Transverse colon (tissue), 4 donors: ENCODE measurements around the gene FAXDC2. TPM values are rescaled to one million over a fixed set of nuclear protein-coding genes. Genes with fewer than 3 reads are reported as not detected.

Source experiments
- DNase-seq: peaks from one replicate; pipeline ENCODE4 v3.0.0-alpha.2; 2019
- H3K27ac ChIP-seq, 4 donors: fragments of 200-600 bp; sonication (generic); 2 replicates each; pipeline ENCODE4 v1.5.1; 2016 to 2018; ENCODE audit warnings: inconsistent platforms in 4 of 4
- H3K27me3 ChIP-seq: fragments of 200-600 bp; sonication (generic); 2 replicates; pipeline ENCODE4 v1.5.1; 2017; ENCODE audit warnings: inconsistent platforms
- H3K36me3 ChIP-seq, 4 donors: fragments of 200-600 bp; sonication (generic); 2 replicates each; pipeline ENCODE4 v1.5.1; 2017 to 2019; ENCODE audit warnings: inconsistent platforms in 4 of 4
- H3K4me1 ChIP-seq, 4 donors: fragments of 200-600 bp; sonication (generic); 2 replicates each; pipeline ENCODE4 v1.5.1; 2017 to 2020; ENCODE audit warnings: inconsistent platforms in 4 of 4
- H3K4me3 ChIP-seq, 4 donors: fragments of 200-600 bp; sonication (generic); 1 replicate in 1 of 4; 2 replicates in 3 of 4; pipeline versions ENCODE4 v1.5.1 to v1.6.1; 2017 to 2019; ENCODE audit warnings: inconsistent platforms in 4 of 4
- H3K9me3 ChIP-seq, 2 donors: fragments of 200-600 bp; sonication (generic); 2 replicates each; pipeline ENCODE4 v1.5.1; 2017 to 2019; ENCODE audit warnings: inconsistent platforms in 2 of 2
- EP300 ChIP-seq: sonication (generic); formaldehyde crosslinking; IDR thresholded peaks from one replicate; pipeline ENCODE4 v1.6.1; 2017; ENCODE audit warnings: antibody characterized with exemption, low read depth
- POLR2A ChIP-seq: fragments of 450-650 bp; IDR thresholded peaks from one replicate; pipeline ENCODE4 v1.6.1; 2016; ENCODE audit warnings: antibody characterized with exemption, mild to moderate bottlenecking, moderate library complexity
- POLR2AphosphoS5 ChIP-seq, 3 donors: sonication (generic); formaldehyde crosslinking; IDR thresholded peaks; one replicate each; pipeline ENCODE4 v1.6.1; 2016; ENCODE audit warnings: antibody characterized with exemption in 3 of 3
- WGBS, 2 donors: methylation state at CpG; one replicate each; pipeline ENCODE4 v1.1.5; 2018; ENCODE audit warnings: low coverage in 1 of 2; 5-methylcytosine and 5-hydroxymethylcytosine counted together
- in situ Hi-C, 4 donors: fragments of 200-750 bp; cut with MboI; loops; one replicate each; pipeline versions ENCODE4 v1.15.0 to v1.15.1; 2017; ENCODE audit warnings: low sequenced_read_pairs in 3 of 4, low pct_ligation_motif_present in 1 of 4, low pct_unique_long_range_greater_than_20kb in 1 of 4
- intact Hi-C: fragments of 100-400 bp; cut with DNase I; formaldehyde crosslinking; loops from one replicate; pipeline ENCODE4 v1.15.1; 2023; ENCODE audit warnings: low total_unique reads
- total RNA-seq, 4 donors: library from RNA; depleted of rRNA; stranded (reverse); fragments of >200 nt; gene quantifications; one replicate each; pipeline ENCODE4 v1.1.0, GENCODE V29; 2016
- TF ChIP-seq, protein P1 (sequence below), 5 experiments: fragments of 200-600 bp in 3 of 5; fragments of 450-650 bp in 2 of 5; sonication (generic) in 3 of 5; IDR thresholded peaks; 1 replicate in 2 of 5; 2 replicates in 3 of 5; pipeline ENCODE4 v1.5.1; 2016 to 2017; ENCODE audit warnings: antibody characterized with exemption in 5 of 5, inconsistent platforms in 3 of 5, mild to moderate bottlenecking in 2 of 5, moderate library complexity in 1 of 5

Gene FAXDC2
- total RNA-seq, 4 donors from 2014 or later = 10.3 to 54.8 (median 27.4) TPM

- H3K9me3 ChIP-seq = no peaks in the 10 kb centered on the region
- no peak overlapping the region for H3K27ac ChIP-seq
- intact Hi-C loops = loop anchor here (5.0 kb wide), 1 partner anchor 160 kb away; no protein-coding TSS in a partner anchor
- H3K4me3 ChIP-seq = no peak overlapping the region
- H3K36me3 ChIP-seq = peaks cover 0 to 55% (median 24%) of the 10 kb centered on the region in 4 donors
- TF ChIP-seq POLR2A = no peak
- no peak for TF ChIP-seq EP300
- TF ChIP-seq, protein P1, sequence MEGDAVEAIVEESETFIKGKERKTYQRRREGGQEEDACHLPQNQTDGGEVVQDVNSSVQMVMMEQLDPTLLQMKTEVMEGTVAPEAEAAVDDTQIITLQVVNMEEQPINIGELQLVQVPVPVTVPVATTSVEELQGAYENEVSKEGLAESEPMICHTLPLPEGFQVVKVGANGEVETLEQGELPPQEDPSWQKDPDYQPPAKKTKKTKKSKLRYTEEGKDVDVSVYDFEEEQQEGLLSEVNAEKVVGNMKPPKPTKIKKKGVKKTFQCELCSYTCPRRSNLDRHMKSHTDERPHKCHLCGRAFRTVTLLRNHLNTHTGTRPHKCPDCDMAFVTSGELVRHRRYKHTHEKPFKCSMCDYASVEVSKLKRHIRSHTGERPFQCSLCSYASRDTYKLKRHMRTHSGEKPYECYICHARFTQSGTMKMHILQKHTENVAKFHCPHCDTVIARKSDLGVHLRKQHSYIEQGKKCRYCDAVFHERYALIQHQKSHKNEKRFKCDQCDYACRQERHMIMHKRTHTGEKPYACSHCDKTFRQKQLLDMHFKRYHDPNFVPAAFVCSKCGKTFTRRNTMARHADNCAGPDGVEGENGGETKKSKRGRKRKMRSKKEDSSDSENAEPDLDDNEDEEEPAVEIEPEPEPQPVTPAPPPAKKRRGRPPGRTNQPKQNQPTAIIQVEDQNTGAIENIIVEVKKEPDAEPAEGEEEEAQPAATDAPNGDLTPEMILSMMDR (IDR thresholded peaks at IDR 0.05) = peak; percentile 89 to 96 (median 89)
- no peak for TF ChIP-seq POLR2AphosphoS5 (IDR thresholded peaks at IDR 0.05)
- WGBS, 2 donors = 30 to 32% methylated on average over 3 of the region's 3 CpGs
- peak; percentile 62 for DNase-seq
- H3K4me1 ChIP-seq = peaks cover 0 to 3% (median 0%) of the 10 kb centered on the region in 4 donors
- H3K27me3 ChIP-seq = no peaks in the 10 kb centered on the region
- in situ Hi-C loops = loop anchor here in 3 of 4 donors (5.0 to 25.0 kb wide), 2 partner anchors 165 to 350 kb away; no protein-coding TSS in a partner anchor
These were observed 38.5 kb downstream of the FAXDC2 start for GRCh38 chr5:154811653-154812465.

GRCh38 chr5:154811239-154811638 is 39.2 kb downstream of the FAXDC2 start:
- in situ Hi-C loops = loop anchor here in 3 of 4 donors (5.0 to 25.0 kb wide), 2 partner anchors 164 to 349 kb away; no protein-coding TSS in a partner anchor
- WGBS, 2 donors = 82 to 83% methylated on average over 7 of the region's 7 CpGs
- H3K36me3 ChIP-seq = peaks cover 0 to 59% (median 24%) of the 10 kb centered on the region in 4 donors

DNA sequence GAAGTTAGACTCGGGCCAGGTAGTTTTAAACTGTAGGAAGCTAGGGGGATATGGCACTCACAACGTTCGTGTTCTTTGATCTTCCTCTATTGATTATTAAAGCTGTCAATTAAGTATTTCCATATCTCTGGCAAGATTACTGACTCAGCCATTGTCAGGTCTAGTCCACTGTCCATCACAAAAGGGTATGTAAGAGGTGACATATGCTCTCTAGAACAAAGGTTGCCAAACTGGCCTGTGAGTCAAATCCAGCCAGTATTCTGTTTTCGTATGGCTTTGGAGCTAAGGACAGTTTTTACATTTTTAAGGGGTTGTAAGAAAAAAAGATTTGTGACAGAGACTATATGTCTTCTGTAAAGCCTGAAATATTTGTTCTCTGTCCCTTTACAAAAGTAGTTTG is 44.2 kb downstream of the FAXDC2 start:
- in situ Hi-C loops (loop anchor here in 2 of 4 donors (10.0 to 25.0 kb wide), 2 partner anchors 151 to 344 kb away; no protein-coding TSS in a partner anchor), intact Hi-C loops (no loop called here)
- no peak overlapping the region for H3K27ac ChIP-seq
- H3K27me3 ChIP-seq = no peaks in the 10 kb centered on the region
- DNase-seq = no peak
- H3K9me3 ChIP-seq = no peaks in the 10 kb centered on the region
- H3K36me3 ChIP-seq = peaks cover 1 to 88% (median 36%) of the 10 kb centered on the region in 4 donors
- TF ChIP-seq POLR2AphosphoS5 (IDR thresholded peaks at IDR 0.05) (no peak), POLR2A (no peak), EP300 (no peak)
- TF ChIP-seq, protein P1 (IDR thresholded peaks at IDR 0.05) = no peak
- WGBS, 2 donors = 77 to 81% methylated on average over 4 of the region's 4 CpGs
- no peak overlapping the region for H3K4me3 ChIP-seq
- no peaks in the 10 kb centered on the region for H3K4me1 ChIP-seq

More at GRCh38 chr5:154811239-154811638, 39.2 kb downstream of the FAXDC2 start:
- TF ChIP-seq, protein P1 (IDR thresholded peaks at IDR 0.05) = no peak
- TF ChIP-seq POLR2A (no peak), EP300 (no peak), POLR2AphosphoS5 (IDR thresholded peaks at IDR 0.05) (no peak)
- intact Hi-C loops = loop anchor here (5.0 kb wide), 1 partner anchor 159 kb away; no protein-coding TSS in a partner anchor
- Histone ChIP-seq H3K27ac (no peak overlapping the region), H3K4me1 (peaks cover 0 to 3% (median 0%) of the 10 kb centered on the region in 4 donors), H3K4me3 (no peak overlapping the region), H3K27me3 (no peaks in the 10 kb centered on the region), H3K9me3 (no peaks in the 10 kb centered on the region)
- no peak for DNase-seq

DNA sequence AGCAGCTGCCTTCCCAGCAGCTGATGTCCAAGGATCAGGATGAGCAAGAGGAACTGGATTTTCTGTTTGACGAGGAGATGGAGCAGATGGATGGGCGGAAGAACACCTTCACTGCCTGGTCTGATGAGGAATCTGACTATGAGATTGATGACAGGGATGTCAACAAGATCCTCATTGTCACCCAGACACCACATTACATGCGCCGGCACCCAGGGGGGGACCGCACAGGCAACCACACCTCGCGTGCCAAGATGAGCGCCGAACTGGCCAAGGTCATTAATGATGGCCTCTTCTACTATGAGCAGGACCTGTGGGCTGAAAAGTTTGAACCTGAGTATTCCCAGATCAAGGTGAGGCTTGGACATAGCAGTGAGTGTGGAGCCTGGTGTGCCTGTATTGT is 48.4 kb downstream of the FAXDC2 start:
- peaks cover 2 to 89% (median 41%) of the 10 kb centered on the region in 4 donors for H3K36me3 ChIP-seq
- no peak for DNase-seq
- no peaks in the 10 kb centered on the region for H3K9me3 ChIP-seq
- intact Hi-C loops (no loop called here), in situ Hi-C loops (loop anchor here in 2 of 4 donors (10.0 to 25.0 kb wide), 2 partner anchors 147 to 340 kb away; no protein-coding TSS in a partner anchor)
- H3K27ac ChIP-seq = no peak overlapping the region
- 93 to 95% methylated on average over 7 to 9 of the region's 9 CpGs for WGBS, 2 donors
- no peaks in the 10 kb centered on the region for H3K27me3 ChIP-seq
- no peaks in the 10 kb centered on the region for H3K4me1 ChIP-seq
- TF ChIP-seq EP300 (no peak), POLR2A (no peak), POLR2AphosphoS5 (IDR thresholded peaks at IDR 0.05) (no peak)
- TF ChIP-seq, protein P1 (IDR thresholded peaks at IDR 0.05) = no peak
- no peak overlapping the region for H3K4me3 ChIP-seq
